Measurements from ENCODE around the gene SERPINB1.

The SERPINB1 gene

GRCh38 chr6:2844008-2844407 is 2.3 kb upstream of the SERPINB1 start:
- DNase-seq, result no peak

DNA sequence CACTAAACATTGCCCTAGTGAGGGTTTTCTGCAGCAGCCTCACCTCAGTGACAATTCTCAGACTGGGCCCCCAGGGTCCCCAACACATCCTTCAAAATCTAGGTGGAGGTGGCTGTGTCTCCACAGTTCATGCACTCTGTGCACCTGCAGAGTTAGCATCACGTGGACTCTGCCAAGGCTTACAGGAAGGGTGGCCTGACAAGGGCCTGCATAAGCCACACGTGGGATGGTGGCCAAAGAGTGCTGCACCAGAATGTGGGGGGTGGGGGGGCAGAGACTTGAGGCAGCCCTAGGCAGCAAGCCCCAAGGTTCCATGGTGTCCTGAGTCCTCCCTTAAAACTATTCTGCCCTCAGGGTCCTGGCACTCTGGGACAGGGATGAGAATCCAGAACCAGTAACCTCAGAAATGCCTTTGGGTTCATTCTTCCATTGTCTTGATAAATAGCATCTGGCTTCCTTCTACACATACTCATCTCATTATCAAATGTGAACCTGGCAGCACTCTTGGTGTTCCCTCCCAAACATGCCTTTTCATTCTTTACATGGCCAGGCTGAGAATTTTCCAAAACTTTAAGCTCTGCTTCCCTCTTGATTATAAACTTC is 1.6 kb upstream of the SERPINB1 start:
- no peak for DNase-seq

- DNase-seq, result no peak
Measured at GRCh38 chr6:2842139-2842552, 483 bp upstream of the SERPINB1 start.

GRCh38 chr6:2840749-2841061 is 958 bp downstream of the SERPINB1 start:
- DNase-seq, result no peak

DNA sequence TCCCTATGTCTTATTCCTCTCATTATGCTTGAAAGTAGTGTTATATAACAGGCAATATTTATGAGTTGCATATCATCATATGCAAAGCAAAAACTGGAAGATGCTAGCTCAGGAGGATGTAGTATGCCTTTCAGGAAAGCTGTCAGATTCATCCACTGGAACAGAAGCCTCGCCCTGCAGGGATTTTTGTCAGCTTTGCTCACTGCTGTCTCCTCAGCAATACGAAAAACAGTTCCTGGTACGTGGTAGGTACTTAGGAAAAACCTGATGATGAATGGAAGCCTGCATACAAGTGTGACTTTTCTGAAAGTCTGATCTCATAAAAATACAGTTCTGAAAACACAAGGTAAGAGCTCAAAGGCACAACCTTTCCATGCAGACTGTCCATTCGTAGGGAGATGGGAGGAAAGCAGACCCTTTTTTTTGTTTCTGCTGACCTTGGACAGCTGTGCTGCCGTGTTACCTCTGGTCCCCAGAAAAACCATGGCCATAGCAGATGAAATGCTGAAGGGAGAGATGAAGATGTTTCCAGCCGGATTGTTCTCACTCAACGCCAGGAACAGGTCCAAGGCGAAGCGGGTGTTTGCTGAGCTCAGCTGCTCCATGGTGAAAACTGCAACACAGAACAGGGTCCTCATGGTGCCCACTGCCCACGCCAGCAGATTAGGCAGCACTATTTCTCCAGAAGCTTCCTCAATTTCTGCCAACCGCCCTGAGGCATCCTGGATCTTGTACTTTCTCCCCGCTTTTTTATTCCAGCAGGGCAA is 1.5 kb downstream of the SERPINB1 start:
- DNase-seq, result no peak

DNA sequence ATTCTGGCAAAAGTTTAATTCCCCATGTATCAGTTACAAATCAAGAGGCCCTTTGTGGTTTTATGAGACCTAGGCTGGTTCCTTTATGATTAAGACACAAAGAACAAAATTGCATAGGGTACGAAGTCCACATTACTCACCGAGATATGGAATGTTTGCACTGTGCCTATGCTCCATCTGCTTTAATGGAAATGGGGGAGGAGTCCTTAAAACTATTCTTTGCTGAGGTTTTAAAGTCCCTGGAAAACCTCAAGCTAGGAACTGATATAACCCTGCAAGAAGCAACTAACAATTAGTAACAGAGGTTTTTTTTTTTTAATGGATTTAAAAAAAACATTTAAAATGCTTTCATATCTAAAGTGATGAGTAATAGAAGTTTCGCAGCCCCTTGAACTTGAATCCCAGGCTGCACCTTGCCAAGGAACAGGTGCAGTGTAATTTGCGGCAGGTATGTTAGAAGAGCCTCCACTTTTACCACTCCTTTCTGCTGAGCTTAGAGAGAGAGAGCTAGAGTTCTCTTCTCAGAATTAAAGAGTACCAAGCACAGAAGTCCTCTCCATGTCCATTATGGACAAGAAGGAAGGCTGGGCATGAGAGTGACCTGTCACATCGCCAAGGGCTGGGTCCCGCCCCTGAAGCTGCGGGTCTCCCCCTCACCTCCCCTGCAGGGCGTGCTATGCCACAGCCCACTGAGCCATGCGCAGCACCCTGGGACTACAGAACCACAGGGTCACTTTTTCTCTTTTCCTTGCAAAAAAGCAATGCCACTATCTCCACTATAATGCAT is 2.3 kb downstream of the SERPINB1 start:
- DNase-seq, result no peak

DNA sequence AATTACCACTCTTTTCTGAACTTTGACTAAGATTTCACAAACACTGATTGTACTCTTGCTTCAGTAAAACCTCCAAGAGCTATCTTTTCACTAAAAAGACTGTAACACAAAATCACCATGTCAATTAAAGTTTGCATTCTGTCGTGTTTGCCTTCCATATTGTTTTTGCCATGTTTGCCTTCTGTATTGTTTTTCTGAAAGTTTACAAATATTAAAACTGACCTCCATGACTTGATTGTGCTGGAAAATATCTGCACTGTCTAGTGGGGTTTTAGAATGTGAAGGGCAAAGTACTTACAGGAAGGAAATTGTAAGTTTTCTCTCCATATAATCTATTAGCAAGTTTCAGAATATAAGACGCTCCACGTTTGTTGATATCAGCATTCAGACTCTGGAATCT is 3.4 kb downstream of the SERPINB1 start:
- DNase-seq, result no peak

DNA sequence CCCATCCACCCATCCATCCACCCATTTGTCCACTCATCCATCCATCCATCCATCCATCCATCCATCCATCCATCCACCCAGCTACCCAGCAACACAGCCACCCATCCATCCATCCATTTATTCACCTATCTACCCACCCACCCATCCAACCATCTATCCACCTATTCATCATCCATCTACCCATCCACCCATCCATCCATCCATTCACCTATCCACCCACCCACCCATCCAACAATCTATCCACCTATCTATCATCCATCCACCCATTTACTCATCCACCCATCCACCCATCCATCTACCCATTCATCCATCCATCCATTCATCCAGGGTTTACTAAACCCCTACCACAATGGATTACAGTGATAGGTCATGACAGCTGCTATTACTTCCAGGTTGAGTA is 7.4 kb downstream of the SERPINB1 start:
- DNase-seq, result no peak

DNA sequence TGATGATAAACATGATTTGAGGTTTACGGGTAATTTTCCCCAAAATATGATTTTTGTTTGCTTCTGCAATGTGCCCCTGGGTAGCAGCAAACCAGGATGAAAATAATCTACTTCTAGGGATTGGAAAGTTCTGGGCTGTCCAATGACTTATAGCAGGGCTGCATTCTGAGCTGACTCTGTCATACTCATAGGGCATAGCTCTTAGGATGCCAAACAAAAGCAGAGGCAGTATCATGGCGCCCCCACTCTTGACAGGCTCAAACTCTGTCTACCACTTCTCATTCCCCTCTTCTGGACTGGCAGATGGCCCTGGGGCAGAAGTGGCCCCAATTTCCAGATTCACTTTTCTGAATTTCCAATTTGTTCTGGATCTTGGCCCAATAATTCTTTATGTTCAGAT is 10.3 kb downstream of the SERPINB1 start:
- no peak for DNase-seq

GRCh38 chr6:2830183-2830582 is 11.5 kb downstream of the SERPINB1 start:
- DNase-seq, result no peak

GRCh38 chr6:2829253-2829652 is 12.4 kb downstream of the SERPINB1 start:
- no peak for DNase-seq

DNA sequence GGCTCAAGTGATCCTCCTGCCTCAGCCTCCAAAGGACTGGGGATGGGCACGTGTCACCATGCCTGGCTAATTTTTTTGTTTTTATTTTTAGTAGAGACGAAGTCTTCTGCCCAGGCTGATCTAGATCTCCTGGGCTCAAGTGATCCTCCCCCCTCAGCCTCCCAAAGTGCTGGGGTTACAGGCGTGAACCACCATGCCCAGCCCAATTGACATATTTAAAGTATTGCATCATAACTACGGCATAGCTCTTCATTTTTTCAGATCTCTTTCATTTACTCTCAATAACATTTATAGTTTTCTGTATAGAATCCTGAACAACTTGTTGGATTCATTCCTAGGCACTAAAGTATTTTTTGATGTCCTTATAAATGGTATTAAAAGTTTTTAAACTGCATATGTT is 13.0 kb downstream of the SERPINB1 start:
- no peak for DNase-seq

- DNase-seq, result no peak
Measured at GRCh38 chr6:2827142-2827541, 14.5 kb downstream of the SERPINB1 start.

DNA sequence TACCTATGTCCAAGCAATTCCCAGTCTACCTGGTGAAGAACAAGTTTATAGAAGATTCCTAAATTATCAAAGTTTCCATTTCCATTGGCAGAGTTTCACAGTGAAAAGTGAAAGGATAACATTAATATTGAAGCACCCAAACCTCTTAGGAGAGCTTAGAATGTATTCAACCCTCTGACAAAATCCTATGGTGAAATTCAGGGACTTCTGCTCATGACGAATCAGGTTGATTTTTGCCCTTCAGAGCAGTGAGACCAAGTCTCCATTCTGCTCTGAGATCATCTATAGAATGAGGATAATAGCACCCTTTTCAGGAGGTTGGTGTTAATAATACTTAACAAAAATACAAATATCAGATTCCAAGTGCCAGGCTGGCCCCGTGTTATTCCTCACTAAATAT is 15.5 kb downstream of the SERPINB1 start:
- no peak for DNase-seq

DNA sequence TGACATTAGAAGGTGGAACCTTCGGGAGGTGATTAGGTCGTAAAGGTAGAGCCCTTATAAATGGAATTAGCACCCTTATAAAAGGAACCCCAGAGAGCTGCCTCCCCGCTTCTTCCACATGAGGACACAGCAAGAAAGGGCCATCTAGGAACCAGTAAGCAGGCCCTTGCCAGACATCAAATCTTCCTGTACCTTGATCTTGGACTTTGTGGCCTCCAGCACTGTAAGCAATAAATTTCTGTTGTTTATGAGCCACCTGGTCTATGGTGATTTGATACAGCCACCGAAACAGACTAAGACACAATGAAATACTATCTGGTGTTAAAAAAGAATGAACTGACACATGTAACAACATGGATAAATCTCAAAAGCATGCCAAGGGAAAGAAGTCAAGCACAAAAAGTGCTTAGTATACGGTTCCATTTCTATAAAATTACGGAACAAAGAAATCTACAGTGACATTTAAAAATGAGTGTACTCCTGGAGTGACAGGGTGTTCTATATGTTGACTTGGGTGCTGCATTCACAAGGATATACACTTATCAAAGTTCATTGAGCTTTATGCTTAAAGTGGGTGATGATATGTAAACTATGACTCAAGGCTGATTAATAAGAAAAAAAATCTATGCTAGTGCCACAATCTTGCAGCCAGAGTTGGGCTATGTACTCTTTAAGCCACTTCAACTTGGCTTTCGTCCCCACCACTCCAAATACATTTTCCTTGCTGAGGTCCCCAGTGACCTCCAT is 18.4 kb downstream of the SERPINB1 start:
- no peak for DNase-seq

GRCh38 chr6:2821554-2821953 is 20.1 kb downstream of the SERPINB1 start:
- no peak for DNase-seq

DNA sequence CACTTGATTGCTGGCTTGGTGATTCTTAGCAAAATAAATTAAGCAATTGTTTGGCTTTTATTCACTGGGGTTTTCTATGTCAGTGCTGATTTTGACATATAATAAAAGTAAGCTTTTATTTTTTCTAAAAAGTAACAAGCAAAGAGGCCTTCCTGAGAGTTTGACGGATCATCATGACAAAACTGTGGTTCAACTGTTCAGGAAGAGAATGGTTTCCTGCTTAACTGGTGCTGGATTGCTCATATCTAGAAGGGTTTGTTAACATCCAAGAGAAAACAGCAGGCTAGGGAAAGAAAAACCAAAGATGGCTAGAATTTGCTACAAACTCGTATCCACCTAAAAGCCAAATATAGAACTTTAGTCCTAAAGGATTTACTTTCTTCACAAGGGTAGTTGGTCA is 21.2 kb downstream of the SERPINB1 start:
- DNase-seq, result no peak

- no peak for DNase-seq
Measured at GRCh38 chr6:2819978-2820377, 21.7 kb downstream of the SERPINB1 start.

- no peak for DNase-seq
Measured at GRCh38 chr6:2819115-2819514, 22.5 kb downstream of the SERPINB1 start.

GRCh38 chr6:2818593-2818992 is 23.1 kb downstream of the SERPINB1 start:
- DNase-seq, result no peak

DNA sequence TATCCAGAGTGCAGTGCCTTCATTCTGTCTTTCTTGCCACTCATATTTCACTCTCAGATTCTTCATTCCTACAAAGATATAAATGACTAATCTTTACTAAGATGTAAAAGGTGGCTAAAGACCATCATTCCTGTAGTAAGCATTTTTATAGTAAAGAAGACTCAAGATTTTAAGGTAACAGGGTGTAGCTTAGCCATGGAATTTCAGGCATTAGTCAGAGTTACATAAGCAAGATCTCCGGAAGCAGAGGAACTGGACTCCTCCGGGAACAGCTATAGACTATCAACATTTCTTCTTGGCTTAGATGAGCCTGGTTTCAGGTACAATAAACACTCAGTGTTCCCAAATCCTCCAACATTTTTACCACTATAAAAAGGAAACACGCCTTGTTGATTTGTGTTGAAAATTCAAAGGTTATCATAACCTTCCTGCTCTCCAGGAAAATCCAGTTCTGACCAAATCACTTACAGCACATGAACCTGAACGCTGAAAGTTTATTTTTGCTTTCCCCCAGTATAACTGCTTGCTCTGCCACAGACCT is 23.7 kb downstream of the SERPINB1 start:
- no peak for DNase-seq

DNA sequence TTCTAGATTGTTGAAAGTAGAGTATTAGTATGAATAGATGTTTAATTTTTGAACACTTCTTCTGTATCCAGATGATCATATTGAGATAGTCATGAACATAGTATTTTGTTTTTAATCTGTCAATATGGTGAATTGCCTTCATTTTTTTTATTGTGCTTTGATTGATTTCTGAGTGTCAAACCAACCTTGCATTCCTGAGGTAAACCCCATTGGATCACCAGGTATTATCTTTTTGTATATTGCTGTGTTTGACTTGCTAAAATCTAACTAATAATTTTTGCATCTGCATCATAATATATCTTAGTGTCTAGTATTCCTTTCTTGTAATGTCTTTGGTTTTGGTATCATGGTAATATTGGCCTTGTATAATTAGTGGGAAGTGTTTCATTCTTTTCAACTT is 25.5 kb downstream of the SERPINB1 start:
- DNase-seq, result no peak

DNA sequence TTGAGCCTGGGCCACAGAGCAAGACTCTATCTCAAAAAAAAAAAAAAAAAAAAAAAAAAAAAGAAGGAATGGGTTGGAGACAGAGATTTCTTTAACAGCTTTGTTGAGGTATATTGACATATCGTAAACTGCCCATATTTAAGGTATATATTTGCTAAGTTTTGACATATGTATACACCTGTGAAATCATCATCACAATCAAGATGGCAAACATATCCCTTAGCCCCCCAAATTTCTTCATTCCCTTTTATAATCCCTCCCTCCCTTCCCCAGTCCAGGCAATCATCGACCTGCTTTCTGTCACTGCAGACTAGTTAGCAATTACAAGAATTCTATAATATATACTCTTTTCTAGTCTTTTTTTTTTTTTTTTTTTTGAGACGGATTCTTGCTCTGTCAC is 29.0 kb downstream of the SERPINB1 start:
- DNase-seq, result no peak
